Keratinocyte (primary cell): ENCODE data around the gene RAPGEF4. TPM values are rescaled to one million over a fixed set of nuclear protein-coding genes. Genes with fewer than 3 reads are reported as not detected.

Experiments used
- DNase-seq: peaks from one replicate; pipeline ENCODE4 v3.0.0-alpha.2; 2011; ENCODE audit warnings: low read depth, missing footprints, low spot score
- FAIRE-seq: peaks from 2 replicates; lab custom pipeline; 2011; peaks lifted over from hg19 to GRCh38; lab: Jason Lieb, UNC
- H2AFZ ChIP-seq: 2 replicates; pipeline ENCODE4 v1.6.0; 2012; ENCODE audit warnings: low read length, control low read depth, inconsistent platforms; ENCODE audit not compliant: control insufficient read depth
- H3K27ac ChIP-seq: 2 replicates; pipeline ENCODE4 v1.5.1; 2011; ENCODE audit warnings: low read length; ENCODE audit not compliant: control insufficient read depth, insufficient read depth
- H3K27me3 ChIP-seq: 3 replicates; pipeline ENCODE4 v1.6.0; 2011; ENCODE audit warnings: low read length; ENCODE audit not compliant: control insufficient read depth, insufficient read depth; ENCODE audit errors: extremely low read depth
- H3K36me3 ChIP-seq, 2 experiments: 2 replicates in 1 of 2; 3 replicates in 1 of 2; pipeline ENCODE4 v1.5.1; 2011; ENCODE audit warnings: low read length in 2 of 2, mild to moderate bottlenecking in 1 of 2; ENCODE audit not compliant: control insufficient read depth in 2 of 2, insufficient read depth in 2 of 2; ENCODE audit errors: extremely low read depth in 1 of 2
- H3K4me1 ChIP-seq: 3 replicates; pipeline ENCODE4 v1.5.1; 2011; ENCODE audit warnings: low read length; ENCODE audit not compliant: control insufficient read depth, insufficient read depth; ENCODE audit errors: extremely low read depth
- H3K4me2 ChIP-seq: 3 replicates; pipeline ENCODE4 v1.6.0; 2011; ENCODE audit warnings: low read depth, low read length; ENCODE audit not compliant: control insufficient read depth, insufficient read depth; ENCODE audit errors: extremely low read depth
- H3K4me3 ChIP-seq, 3 experiments: fragments of 200-600 bp in 1 of 3; sonication (generic) in 1 of 3; 2 replicates in 2 of 3; 3 replicates in 1 of 3; pipeline ENCODE4 v1.5.1; 2011 to 2016; ENCODE audit warnings: low read length in 3 of 3, mild to moderate bottlenecking in 3 of 3, control low read depth in 2 of 3, inconsistent platforms in 1 of 3, low read depth in 1 of 3, mixed read lengths in 1 of 3, mixed run types in 1 of 3, moderate library complexity in 1 of 3; ENCODE audit not compliant: control insufficient read depth in 2 of 3, insufficient read depth in 2 of 3; ENCODE audit errors: extremely low read depth in 1 of 3
- H3K79me2 ChIP-seq: 2 replicates; pipeline ENCODE4 v1.6.0; 2012; ENCODE audit warnings: low read length; ENCODE audit not compliant: control insufficient read depth, insufficient read depth
- H3K9ac ChIP-seq: 3 replicates; pipeline ENCODE4 v1.6.0; 2011; ENCODE audit warnings: low read length; ENCODE audit not compliant: control insufficient read depth, insufficient read depth; ENCODE audit errors: extremely low read depth
- H3K9me1 ChIP-seq: 3 replicates; pipeline ENCODE4 v1.6.0; 2011; ENCODE audit warnings: low read length; ENCODE audit not compliant: control insufficient read depth, insufficient read depth; ENCODE audit errors: extremely low read depth
- H3K9me3 ChIP-seq: 2 replicates; pipeline ENCODE4 v1.5.1; 2012; ENCODE audit warnings: low read depth, low read length; ENCODE audit not compliant: control insufficient read depth
- H4K20me1 ChIP-seq: 3 replicates; pipeline ENCODE4 v1.6.0; 2011; ENCODE audit warnings: low read length; ENCODE audit not compliant: control insufficient read depth, insufficient read depth; ENCODE audit errors: extremely low read depth
- CTCF ChIP-seq, 3 experiments: IDR thresholded peaks in 1 of 3; conservative IDR thresholded peaks in 1 of 3; optimal IDR thresholded peaks in 1 of 3; 2 replicates in 2 of 3; 3 replicates in 1 of 3; pipeline versions ENCODE3 to v1.5.1; 2011; ENCODE audit warnings: low read length in 3 of 3, mild to moderate bottlenecking in 3 of 3, moderate library complexity in 2 of 3, control low read depth in 1 of 3, inconsistent platforms in 1 of 3; ENCODE audit not compliant: insufficient read depth in 2 of 3; ENCODE audit errors: extremely low read depth in 1 of 3
- EZH2 ChIP-seq: IDR thresholded peaks from one replicate; pipeline ENCODE4 v1.6.1; 2012; ENCODE audit warnings: inconsistent platforms, mild to moderate bottlenecking, low read length, moderate library complexity
- dilution Hi-C: fragments of 300-500 bp; cut with MboI; formaldehyde crosslinking; loops from one replicate; pipeline ENCODE4 v1.7.0; 2020; ENCODE audit warnings: low sequenced_read_pairs; ENCODE audit not compliant: extremely low pct_ligation_motif_present
- polyA plus RNA-seq, 5 experiments: library from polyadenylated mRNA; depleted of rRNA in 3 of 5; stranded (reverse) in 3 of 5; stranded (forward) in 1 of 5; unstranded in 1 of 5; fragments of >200 nt; gene quantifications; 1 replicate in 1 of 5; 2 replicates in 3 of 5; 3 replicates in 1 of 5; pipeline versions ENCODE4 v1.2.1 to v1.2.3, GENCODE V29; 2011 to 2012; ENCODE audit warnings: missing spikeins in 2 of 5, low read depth in 1 of 5, low replicate concordance in 1 of 5

Gene RAPGEF4
- polyA plus RNA-seq, 1 donor (not counting 4 experiments of a cell fraction or from before 2014, with no cell fraction given), result 1.6 TPM

GRCh38 chr2:172813314-172813888 lies 77.8 kb downstream of the RAPGEF4 start:
- no peak for TF ChIP-seq EZH2
- peak; percentile 50 to 66 (median 58) for TF ChIP-seq CTCF (optimal IDR thresholded peaks at IDR 0.05 in 1 of 3, IDR thresholded peaks at IDR 0.05 in 1 of 3, conservative IDR thresholded peaks at IDR 0.05 in 1 of 3; ENCODE audit: extremely low read depth in 1 of 3, insufficient read depth in 2 of 3, low read length in 3 of 3)
- Histone ChIP-seq H3K9me3 (no peaks in the 10 kb centered on the region), H3K27ac (no peak overlapping the region), H3K36me3 (no peaks in the 10 kb centered on the region), H3K79me2 (no peaks in the 10 kb centered on the region), H3K9ac (no peak overlapping the region), H3K27me3 (no peaks in the 10 kb centered on the region), H3K4me2 (no peak overlapping the region), H3K4me1 (peaks cover 15% of the 10 kb centered on the region), H4K20me1 (no peaks in the 10 kb centered on the region), H3K9me1 (no peaks in the 10 kb centered on the region), H3K4me3 (no peak overlapping the region), H2AFZ (peak overlapping the region; percentile 31)
- peak; percentile 75 for FAIRE-seq
- no peak for DNase-seq
- dilution Hi-C loops, result loop anchor here (25.0 kb wide), 1 partner anchor 99 kb away; no protein-coding TSS in a partner anchor

- Histone ChIP-seq H3K9ac (no peak overlapping the region), H3K4me3 (no peak overlapping the region), H3K4me2 (no peak overlapping the region), H3K9me3 (no peaks in the 10 kb centered on the region), H3K4me1 (peaks cover 10% of the 10 kb centered on the region), H3K36me3 (no peaks in the 10 kb centered on the region), H3K79me2 (no peaks in the 10 kb centered on the region), H4K20me1 (no peaks in the 10 kb centered on the region), H3K27me3 (no peaks in the 10 kb centered on the region), H2AFZ (no peak overlapping the region), H3K27ac (no peak overlapping the region), H3K9me1 (no peaks in the 10 kb centered on the region)
- TF ChIP-seq CTCF (optimal IDR thresholded peaks at IDR 0.05 in 1 of 3, IDR thresholded peaks at IDR 0.05 in 1 of 3, conservative IDR thresholded peaks at IDR 0.05 in 1 of 3; ENCODE audit: extremely low read depth in 1 of 3, insufficient read depth in 2 of 3, low read length in 3 of 3) (no peak), EZH2 (no peak)
- FAIRE-seq, result no peak
- dilution Hi-C loops, result loop anchor here (25.0 kb wide), 1 partner anchor 95 kb away; no protein-coding TSS in a partner anchor
- no peak for DNase-seq
Measured at GRCh38 chr2:172817411-172817810, 81.8 kb downstream of the RAPGEF4 start.
